IMR-90 (cell line): ENCODE results near the gene PNMA8A. TPM values are rescaled to one million over a fixed set of nuclear protein-coding genes. Genes with fewer than 3 reads are reported as not detected.

Source experiments
- ATAC-seq: fragments of 200-7000 bp; cut with Tn5 transposase; 2 replicates; pipeline ENCODE4 v1.9.1; 2020; ENCODE audit warnings: low read depth, mild to moderate bottlenecking, moderate library complexity
- BruUV-seq: library from RNA; stranded (reverse); fragments of 400-500 nt; replicated peaks from 2 replicates; lab custom pipeline; 2021; lab: Mats Ljungman, UMichigan
- CTCF ChIA-PET: fragments of 300-600 bp; formaldehyde crosslinking; extraction: SDS; loops from one replicate; lab custom pipeline; 2021; ENCODE audit warnings: antibody characterized with exemption; lab: Yijun Ruan, JAX
- POLR2A ChIA-PET: fragments of 300-600 bp; sonication (Branson Sonifier 250); formaldehyde crosslinking; loops from one replicate; lab custom pipeline; 2022; ENCODE audit warnings: antibody characterized with exemption; ENCODE audit not compliant: unreplicated experiment; lab: Charles Lee
- DNase-seq: peaks from one replicate; pipeline ENCODE4 v3.0.0; 2013
- H2AFZ ChIP-seq: replicated peaks from 2 replicates; pipeline ENCODE3; 2013; ENCODE audit warnings: low read length, mild to moderate bottlenecking; ENCODE audit not compliant: poor library complexity
- H2AK5ac ChIP-seq: 2 replicates; pipeline ENCODE4 v1.6.1; 2013; ENCODE audit warnings: low read depth, low read length, inconsistent platforms
- H2AK9ac ChIP-seq: replicated peaks from 2 replicates; pipeline ENCODE3; 2013; ENCODE audit warnings: mild to moderate bottlenecking, low read depth, low read length, moderate library complexity; ENCODE audit not compliant: poor library complexity
- H2BK120ac ChIP-seq: 2 replicates; pipeline ENCODE4 v1.6.1; 2013; ENCODE audit warnings: low read depth, low read length, inconsistent platforms
- H2BK15ac ChIP-seq: 3 replicates; pipeline ENCODE4 v1.6.1; 2013; ENCODE audit warnings: low read depth, low read length, inconsistent platforms
- H2BK20ac ChIP-seq: 2 replicates; pipeline ENCODE4 v1.6.1; 2013; ENCODE audit warnings: low read depth, mild to moderate bottlenecking, inconsistent platforms, low read length, moderate library complexity
- H2BK5ac ChIP-seq: 2 replicates; pipeline ENCODE4 v1.6.1; 2013; ENCODE audit warnings: mild to moderate bottlenecking, low read depth, low read length, inconsistent platforms; ENCODE audit not compliant: poor library complexity, severe bottlenecking
- H3K14ac ChIP-seq: replicated peaks from 2 replicates; pipeline ENCODE4 v1.6.1; 2013; ENCODE audit warnings: low read depth, low read length, inconsistent platforms
- H3K18ac ChIP-seq: 2 replicates; pipeline ENCODE4 v1.6.1; 2013; ENCODE audit warnings: low read depth, low read length, control low read depth
- H3K23ac ChIP-seq: 2 replicates; pipeline ENCODE4 v1.6.1; 2013; ENCODE audit warnings: low read depth, low read length, inconsistent platforms
- H3K27ac ChIP-seq: 2 replicates; pipeline ENCODE4 v1.5.1; 2013; ENCODE audit warnings: mild to moderate bottlenecking, control low read depth, low read length; ENCODE audit not compliant: insufficient read depth
- H3K27me3 ChIP-seq: 2 replicates; pipeline ENCODE4 v1.6.1; 2013; ENCODE audit warnings: low read length; ENCODE audit not compliant: control insufficient read depth, insufficient read depth
- H3K36me3 ChIP-seq: 2 replicates; pipeline ENCODE4 v1.6.1; 2013; ENCODE audit warnings: low read length, mixed read lengths; ENCODE audit not compliant: control insufficient read depth, insufficient read depth
- H3K4ac ChIP-seq: 2 replicates; pipeline ENCODE4 v1.6.1; 2013; ENCODE audit warnings: low read depth, low read length, inconsistent platforms
- H3K4me1 ChIP-seq: 2 replicates; pipeline ENCODE4 v1.6.1; 2013; ENCODE audit warnings: low read length, mixed read lengths; ENCODE audit not compliant: control insufficient read depth, insufficient read depth
- H3K4me2 ChIP-seq: 2 replicates; pipeline ENCODE4 v1.6.1; 2013; ENCODE audit warnings: low read depth, mild to moderate bottlenecking, control low read depth, low read length, moderate library complexity
- H3K4me3 ChIP-seq: 2 replicates; pipeline ENCODE4 v1.5.1; 2013; ENCODE audit warnings: low read depth, mild to moderate bottlenecking, control low read depth, low read length, moderate library complexity; ENCODE audit not compliant: insufficient read depth
- H3K56ac ChIP-seq: 2 replicates; pipeline ENCODE4 v1.6.1; 2013; ENCODE audit warnings: low read length, inconsistent platforms; ENCODE audit not compliant: insufficient read depth; ENCODE audit errors: extremely low read depth
- H3K79me1 ChIP-seq, 2 experiments: 2 replicates each; pipeline ENCODE4 v1.6.1; 2013; ENCODE audit warnings: low read length in 2 of 2, inconsistent platforms in 1 of 2, low read depth in 1 of 2
- H3K9ac ChIP-seq: 2 replicates; pipeline ENCODE4 v1.6.1; 2013; ENCODE audit warnings: low read depth, low read length, control low read depth
- H3K9me1 ChIP-seq: 2 replicates; pipeline ENCODE4 v1.6.1; 2013; ENCODE audit warnings: low read length, inconsistent platforms; ENCODE audit not compliant: insufficient read depth
- H3K9me3 ChIP-seq: 2 replicates; pipeline ENCODE4 v1.6.1; 2013; ENCODE audit warnings: low read length; ENCODE audit not compliant: control insufficient read depth, insufficient read depth
- H4K20me1 ChIP-seq: 2 replicates; pipeline ENCODE4 v1.6.1; 2013; ENCODE audit warnings: low read length, inconsistent platforms; ENCODE audit not compliant: insufficient read depth
- H4K5ac ChIP-seq: 2 replicates; pipeline ENCODE4 v1.6.1; 2013; ENCODE audit warnings: mild to moderate bottlenecking, low read depth, low read length, control low read depth
- H4K8ac ChIP-seq, 2 experiments: 2 replicates each; pipeline ENCODE4 v1.6.1; 2013; ENCODE audit warnings: low read depth in 2 of 2, low read length in 2 of 2, control low read depth in 1 of 2, inconsistent platforms in 1 of 2
- H4K91ac ChIP-seq: 2 replicates; pipeline ENCODE4 v1.6.1; 2013; ENCODE audit warnings: low read depth, low read length, inconsistent platforms; ENCODE audit not compliant: insufficient read depth
- BHLHE40 ChIP-seq: fragments of 150-350 bp; IDR thresholded peaks from 2 replicates; pipeline ENCODE4 v1.6.1; 2016; ENCODE audit warnings: mild to moderate bottlenecking, low read depth, low read length
- CEBPB ChIP-seq: IDR thresholded peaks from 2 replicates; pipeline ENCODE4 v1.6.1; 2012; ENCODE audit warnings: low read depth, low read length, improper control_type of control experiment
- CHD1 ChIP-seq: IDR thresholded peaks from 2 replicates; pipeline ENCODE4 v1.6.1; 2012; ENCODE audit warnings: low read depth, low read length, improper control_type of control experiment
- CTCF ChIP-seq: conservative IDR thresholded peaks from 2 replicates; pipeline ENCODE4 v1.5.1; 2012; ENCODE audit warnings: mild to moderate bottlenecking, low read depth, low read length, improper control_type of control experiment
- ELK1 ChIP-seq: fragments of 150-350 bp; IDR thresholded peaks from 2 replicates; pipeline ENCODE4 v1.6.1; 2016; ENCODE audit warnings: low read depth, mild to moderate bottlenecking, low read length, moderate library complexity, borderline replicate concordance
- FOS ChIP-seq: fragments of 150-350 bp; IDR thresholded peaks from 2 replicates; pipeline ENCODE4 v1.6.1; 2016; ENCODE audit warnings: low read depth, low read length
- MAFK ChIP-seq: IDR thresholded peaks from 2 replicates; pipeline ENCODE4 v1.6.1; 2012; ENCODE audit warnings: low read depth, low read length, improper control_type of control experiment
- MAZ ChIP-seq: IDR thresholded peaks from 2 replicates; pipeline ENCODE4 v1.6.1; 2012; ENCODE audit warnings: low read depth, mild to moderate bottlenecking, low read length, improper control_type of control experiment, moderate library complexity, borderline replicate concordance
- MXI1 ChIP-seq: IDR thresholded peaks from 2 replicates; pipeline ENCODE4 v1.6.1; 2012; ENCODE audit warnings: low read depth, mild to moderate bottlenecking, low read length, moderate library complexity, borderline replicate concordance
- NFE2L2 ChIP-seq: fragments of 150-350 bp; IDR thresholded peaks from 2 replicates; pipeline ENCODE4 v1.6.1; 2016; ENCODE audit warnings: low read depth, mild to moderate bottlenecking, low read length
- POLR2A ChIP-seq: IDR thresholded peaks from 2 replicates; pipeline ENCODE4 v1.6.1; 2012; ENCODE audit warnings: mild to moderate bottlenecking, low read depth, low read length
- RAD21 ChIP-seq: IDR thresholded peaks from 2 replicates; pipeline ENCODE4 v1.6.1; 2012; ENCODE audit warnings: low read length, improper control_type of control experiment
- RCOR1 ChIP-seq: IDR thresholded peaks from 2 replicates; pipeline ENCODE4 v1.6.1; 2012; ENCODE audit warnings: mild to moderate bottlenecking, low read length, improper control_type of control experiment; ENCODE audit not compliant: insufficient replicate concordance
- RFX5 ChIP-seq: IDR thresholded peaks from 2 replicates; pipeline ENCODE4 v1.8.0; 2012; ENCODE audit warnings: low read depth, mild to moderate bottlenecking, low read length, moderate library complexity
- SMC3 ChIP-seq: fragments of 150-350 bp; IDR thresholded peaks from 2 replicates; pipeline ENCODE4 v1.6.1; 2016; ENCODE audit warnings: low read depth, mild to moderate bottlenecking, antibody characterized with exemption, low read length, moderate library complexity
- USF2 ChIP-seq: fragments of 150-350 bp; IDR thresholded peaks from 2 replicates; pipeline ENCODE4 v1.6.1; 2017; ENCODE audit warnings: mild to moderate bottlenecking, antibody characterized with exemption, low read length, low read depth
- WGBS, 2 experiments: methylation state at CpG; one replicate each; pipeline versions ENCODE4 v1.1.5 to v1.1.7; 2013; ENCODE audit warnings: missing lambda C conversion rate in 2 of 2; ENCODE audit not compliant: insufficient read length in 1 of 2; ENCODE audit errors: extremely low coverage in 2 of 2; 5-methylcytosine and 5-hydroxymethylcytosine counted together
- dilution Hi-C: fragments of 300-500 bp; cut with HindIII; formaldehyde crosslinking; loops from one replicate; pipeline ENCODE4 v1.14.3; 2018; ENCODE audit warnings: low sequenced_read_pairs; ENCODE audit not compliant: unreplicated experiment
- in situ Hi-C: fragments of 300-500 bp; cut with MboI; formaldehyde crosslinking; loops from 3 replicates; pipeline ENCODE4 v1.14.3; 2019; ENCODE audit warnings: low sequenced_read_pairs, inconsistent platforms, mixed read lengths
- intact Hi-C: fragments of 100-400 bp; cut with micrococcal nuclease; formaldehyde crosslinking; loops from 2 replicates; pipeline ENCODE4 v1.10.0; 2022
- polyA plus RNA-seq, 3 experiments: library from polyadenylated mRNA; depleted of rRNA; stranded (reverse); fragments of >200 nt; gene quantifications; 2 replicates each; pipeline ENCODE4 v1.2.3, GENCODE V29; 2012; ENCODE audit warnings: low replicate concordance in 1 of 3
- total RNA-seq: library from RNA; depleted of rRNA; stranded (reverse); fragments of >200 nt; gene quantifications from 2 replicates; pipeline ENCODE4 v1.2.3, GENCODE V29; 2012

Gene PNMA8A
- total and polyA plus RNA-seq, 2 of the 4 experiments (the other 2 are of a cell fraction) = 0.77 to 0.90 TPM

- Histone ChIP-seq H3K9me1 (no peaks in the 10 kb centered on the region), H3K4me3 (no peak overlapping the region), H2AK9ac (no peak overlapping the region), H4K91ac (no peak overlapping the region), H2AFZ (no peak overlapping the region), H3K4me2 (no peak overlapping the region), H2AK5ac (no peak overlapping the region), H3K27me3 (peaks cover 23% of the 10 kb centered on the region), H3K56ac (no peak overlapping the region), H3K79me1 (no peaks in the 10 kb centered on the region), H2BK15ac (no peak overlapping the region), H3K9ac (no peak overlapping the region), H3K27ac (no peak overlapping the region), H4K5ac (no peak overlapping the region), H3K4ac (no peak overlapping the region), H2BK20ac (no peak overlapping the region), H3K9me3 (peaks cover 6% of the 10 kb centered on the region), H3K23ac (no peak overlapping the region), H2BK5ac (no peak overlapping the region), H4K20me1 (no peaks in the 10 kb centered on the region), H4K8ac (no peak overlapping the region), H3K36me3 (no peaks in the 10 kb centered on the region), H3K18ac (no peak overlapping the region), H3K14ac (no peak overlapping the region), H3K4me1 (no peaks in the 10 kb centered on the region), H2BK120ac (no peak overlapping the region)
- TF ChIP-seq CHD1 = no peak
- TF ChIP-seq BHLHE40 = no peak
- no peak for TF ChIP-seq RCOR1
- no peak for TF ChIP-seq CTCF
- TF ChIP-seq MXI1 = no peak
- no peak for TF ChIP-seq ELK1
- no peak for TF ChIP-seq SMC3
- TF ChIP-seq MAFK = no peak
- TF ChIP-seq FOS = no peak
- TF ChIP-seq CEBPB = no peak
- no peak for TF ChIP-seq USF2
- TF ChIP-seq NFE2L2 = no peak
- no peak for TF ChIP-seq POLR2A
- TF ChIP-seq RAD21 = no peak
- no peak for TF ChIP-seq RFX5
- TF ChIP-seq MAZ = no peak
- BruUV-seq = no TSS peak
- dilution Hi-C loops = no loop called here
- no peak for ATAC-seq
- ChIA-PET CTCF (interaction anchor here (0.6 kb wide), 1 partner anchor 409 kb away, joined by 3 read pairs; no protein-coding TSS in a partner anchor), POLR2A (no interaction called here)
- in situ Hi-C loops = no loop called here
- DNase-seq = no peak
- WGBS, 2 experiments = no CpG with 5 or more reads among the region's 3 CpGs
- intact Hi-C loops = no loop called here
Observed at GRCh38 chr19:46454244-46454643, 17.1 kb downstream of the PNMA8A start.
